HG02623 (cell line): Measurements from ENCODE around the gene PCYT1A.
"Not testable (repeated sequence)": the region's sequence is repeated elsewhere in the genome, so short reads cannot be mapped to it uniquely, and the experiment has no call there.

Experiments
- ATAC-seq: cut with Tn5 transposase; IDR thresholded peaks from one replicate; pipeline ENCODE4 v1.9.1; 2021; ENCODE audit warnings: moderate library complexity; ENCODE audit not compliant: unreplicated experiment

PCYT1A gene

DNA sequence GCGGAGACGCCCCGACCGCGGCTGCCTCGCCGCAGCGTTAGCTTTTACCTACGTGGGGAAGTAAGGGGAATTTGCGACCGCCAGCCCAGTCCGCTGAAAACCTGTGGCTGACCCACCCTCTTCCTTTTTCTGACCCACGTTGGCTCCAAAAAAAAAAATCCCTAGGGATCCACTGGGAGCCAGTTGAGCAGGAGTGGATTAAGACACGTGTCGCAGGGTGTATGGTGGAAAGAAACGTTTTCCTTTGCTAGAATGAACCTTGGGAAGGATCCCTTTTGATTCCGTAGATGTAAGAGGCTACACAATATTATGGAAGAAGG, 575 bp upstream of the PCYT1A start:
- ATAC-seq = peak; percentile 2

DNA sequence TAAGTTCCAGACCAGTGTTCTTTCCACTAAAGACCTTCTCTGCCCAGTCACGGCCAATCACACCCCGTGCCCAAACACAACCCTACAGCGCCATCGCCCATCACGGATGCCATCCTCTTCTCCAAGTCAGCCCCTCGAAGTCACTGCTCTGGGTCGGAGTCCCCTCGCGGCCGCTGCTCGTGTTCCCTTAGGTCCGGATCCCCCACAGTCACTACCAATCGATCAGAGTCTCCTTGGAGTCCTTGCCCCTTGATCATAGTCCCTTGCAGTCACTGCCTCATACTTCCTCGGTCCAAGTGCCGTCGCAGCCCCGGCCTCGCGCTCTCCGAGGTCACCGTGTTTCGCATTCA, 461 bp downstream of the PCYT1A start:
- ATAC-seq = no peak

DNA sequence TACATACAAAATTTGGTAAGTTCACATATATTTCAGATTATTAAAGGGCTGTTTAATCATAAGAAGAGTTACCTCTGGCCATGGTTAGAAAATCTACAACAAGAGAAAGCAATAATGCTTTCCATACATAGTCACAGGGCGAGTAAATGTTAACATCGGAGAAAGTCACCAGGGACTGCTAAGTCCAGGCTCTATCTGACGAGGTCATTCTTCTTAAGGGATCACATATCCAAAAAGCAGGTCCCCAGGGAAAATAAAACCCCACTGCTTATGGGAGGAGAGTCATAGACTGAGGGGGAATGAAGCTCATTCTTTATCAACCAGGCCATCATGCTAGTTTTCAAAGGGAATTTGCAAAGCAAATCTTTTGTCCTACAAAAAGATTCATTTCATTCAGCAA, 3.1 kb downstream of the PCYT1A start:
- no peak for ATAC-seq

DNA sequence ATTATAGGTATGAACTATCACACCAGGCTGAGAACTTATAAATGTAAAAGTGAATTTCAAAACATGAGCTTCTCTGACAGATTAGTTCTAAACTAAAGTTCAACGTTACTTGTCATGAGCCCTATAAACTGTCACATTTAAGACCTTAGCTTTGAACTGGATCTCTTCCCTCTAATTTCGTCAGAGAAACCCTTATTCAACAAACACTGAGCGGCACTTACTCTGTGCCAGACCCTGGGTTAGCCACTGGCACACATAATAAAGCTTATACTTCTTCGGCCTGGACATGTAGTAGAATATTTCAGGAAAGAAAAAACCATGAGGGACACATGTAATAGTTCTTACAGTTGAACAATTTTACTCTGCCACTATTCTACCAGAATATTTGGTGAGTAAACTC, 5.6 kb downstream of the PCYT1A start:
- no peak for ATAC-seq

DNA sequence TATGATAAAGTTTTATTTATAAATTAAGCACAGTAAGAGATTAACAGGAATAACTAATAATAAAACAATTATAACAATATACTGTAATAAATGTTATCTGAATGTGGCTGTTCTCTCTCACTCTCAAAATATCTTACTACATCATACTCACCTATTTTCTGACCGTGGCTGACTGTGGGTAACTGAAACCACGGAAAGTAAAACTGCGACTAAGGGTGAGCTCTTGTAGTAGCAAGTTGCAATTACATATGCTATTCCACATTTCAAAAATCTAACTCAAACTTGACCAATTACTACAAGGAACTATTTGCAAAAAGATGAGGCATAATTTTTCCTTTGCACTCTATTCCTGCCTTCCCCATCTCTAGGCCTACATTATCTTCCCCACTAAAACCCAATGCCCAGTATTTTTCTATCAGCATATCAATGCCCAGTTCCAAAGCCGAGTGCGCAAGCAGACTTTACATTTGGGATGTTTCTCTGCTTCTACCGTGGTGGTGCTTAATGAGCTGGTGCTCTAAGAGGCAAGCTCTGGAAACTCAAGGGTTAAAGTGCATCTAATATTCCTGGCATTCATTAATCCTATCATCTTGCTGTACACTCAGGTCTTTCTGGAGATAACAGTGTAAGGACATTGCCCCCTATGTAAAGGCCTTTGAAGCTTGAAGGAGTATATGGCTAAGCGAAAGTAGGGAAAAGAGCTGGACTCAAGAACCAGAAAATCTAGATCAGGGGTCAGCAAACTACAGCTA, 6.7 kb downstream of the PCYT1A start:
- ATAC-seq = peak; percentile 68

DNA sequence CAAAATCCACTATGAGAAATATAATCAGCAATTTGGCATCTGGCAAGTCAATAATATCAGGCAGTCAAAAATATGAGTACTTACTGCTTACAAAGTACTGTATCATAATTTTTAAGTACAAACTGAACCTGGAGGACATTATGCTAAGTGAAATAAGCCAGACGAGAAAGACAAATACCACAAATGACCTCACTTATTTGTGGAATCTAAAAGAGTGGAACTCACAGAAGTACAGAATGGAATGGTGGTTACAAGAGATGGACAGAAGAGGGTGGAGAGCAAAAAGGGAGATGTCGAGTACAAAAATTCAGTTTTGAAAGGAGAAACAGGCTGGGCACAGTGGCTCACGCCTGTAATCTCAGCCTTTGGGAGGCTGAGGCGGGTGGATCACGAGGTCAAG, 12.4 kb downstream of the PCYT1A start:
- no peak for ATAC-seq

DNA sequence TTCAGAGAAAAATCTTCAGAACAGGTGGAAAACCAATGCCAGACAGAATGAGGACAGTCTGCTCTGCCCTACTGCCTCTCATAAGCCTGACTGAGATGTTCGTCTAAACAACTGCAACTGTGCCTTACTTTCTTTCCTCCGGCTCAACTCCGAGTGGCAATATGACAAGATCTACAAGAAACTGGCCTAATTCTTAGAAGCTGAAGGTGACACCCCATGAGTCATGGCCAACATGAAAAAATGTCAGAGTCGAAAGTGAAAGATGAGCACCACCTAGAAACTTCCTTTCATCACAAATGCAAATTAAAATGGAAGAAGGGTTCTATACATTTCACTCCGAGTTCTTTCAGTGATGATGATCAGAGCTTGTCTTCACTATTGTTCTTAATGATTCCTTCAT, 12.9 kb downstream of the PCYT1A start:
- ATAC-seq = peak; percentile 75

DNA sequence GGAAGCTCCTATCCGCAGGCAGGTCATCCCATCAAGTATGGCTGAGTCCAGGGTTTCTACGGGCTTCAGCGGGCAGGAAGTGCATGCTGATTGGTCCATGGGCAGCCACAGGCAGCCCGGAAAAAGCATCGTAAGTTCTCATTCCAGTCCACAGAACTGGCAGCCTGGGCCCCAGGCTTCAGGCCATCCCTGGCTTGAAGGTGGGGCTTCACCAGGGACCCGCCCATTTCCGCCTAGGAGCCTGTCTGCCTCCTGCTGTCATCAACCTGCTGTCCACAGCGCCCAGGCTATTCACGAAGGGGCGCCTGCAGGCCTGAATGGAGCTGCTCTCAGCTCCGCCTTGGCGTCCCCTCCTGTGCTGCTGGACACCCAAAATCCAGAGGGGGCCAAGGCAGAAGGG, 13.9 kb downstream of the PCYT1A start:
- ATAC-seq = no peak

DNA sequence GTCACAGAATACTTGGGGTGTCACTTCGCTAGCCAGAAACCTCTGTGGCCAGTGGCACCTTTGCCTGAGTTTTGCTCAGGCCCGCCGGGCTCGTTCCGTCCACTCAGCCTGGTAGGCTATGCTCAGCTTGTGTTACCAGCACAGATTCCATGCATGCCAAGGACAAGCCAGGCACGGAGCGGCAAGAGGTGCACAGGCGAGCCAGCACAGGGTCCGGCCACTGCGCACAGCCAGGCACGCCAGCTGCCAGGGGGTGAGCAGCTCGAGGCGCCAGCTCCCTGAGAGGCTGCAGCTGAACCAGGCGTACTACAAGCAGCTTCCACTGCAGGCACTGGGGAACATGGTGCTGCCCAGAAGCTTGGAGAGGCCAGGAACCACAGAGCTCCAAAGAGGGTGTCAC, 14.7 kb downstream of the PCYT1A start:
- no peak for ATAC-seq

DNA sequence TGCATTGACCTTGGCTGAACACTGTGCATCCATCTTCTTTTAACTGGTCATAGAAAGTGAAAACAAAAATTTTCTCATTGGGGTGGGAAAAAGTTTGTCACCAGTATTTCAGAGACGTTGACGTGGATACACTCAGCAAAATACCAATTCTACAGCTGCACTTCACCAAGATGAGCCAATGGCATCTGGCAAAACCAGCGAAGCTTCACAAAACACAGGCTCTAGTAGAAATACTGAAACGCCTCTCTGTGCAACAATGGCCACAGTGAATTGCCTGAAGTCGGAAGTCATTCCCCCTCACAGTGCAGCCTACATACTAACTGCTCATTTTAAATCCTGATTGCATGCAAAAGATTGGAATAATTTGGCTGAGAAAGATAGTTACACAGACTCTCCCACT, 17.0 kb downstream of the PCYT1A start:
- ATAC-seq = no peak

DNA sequence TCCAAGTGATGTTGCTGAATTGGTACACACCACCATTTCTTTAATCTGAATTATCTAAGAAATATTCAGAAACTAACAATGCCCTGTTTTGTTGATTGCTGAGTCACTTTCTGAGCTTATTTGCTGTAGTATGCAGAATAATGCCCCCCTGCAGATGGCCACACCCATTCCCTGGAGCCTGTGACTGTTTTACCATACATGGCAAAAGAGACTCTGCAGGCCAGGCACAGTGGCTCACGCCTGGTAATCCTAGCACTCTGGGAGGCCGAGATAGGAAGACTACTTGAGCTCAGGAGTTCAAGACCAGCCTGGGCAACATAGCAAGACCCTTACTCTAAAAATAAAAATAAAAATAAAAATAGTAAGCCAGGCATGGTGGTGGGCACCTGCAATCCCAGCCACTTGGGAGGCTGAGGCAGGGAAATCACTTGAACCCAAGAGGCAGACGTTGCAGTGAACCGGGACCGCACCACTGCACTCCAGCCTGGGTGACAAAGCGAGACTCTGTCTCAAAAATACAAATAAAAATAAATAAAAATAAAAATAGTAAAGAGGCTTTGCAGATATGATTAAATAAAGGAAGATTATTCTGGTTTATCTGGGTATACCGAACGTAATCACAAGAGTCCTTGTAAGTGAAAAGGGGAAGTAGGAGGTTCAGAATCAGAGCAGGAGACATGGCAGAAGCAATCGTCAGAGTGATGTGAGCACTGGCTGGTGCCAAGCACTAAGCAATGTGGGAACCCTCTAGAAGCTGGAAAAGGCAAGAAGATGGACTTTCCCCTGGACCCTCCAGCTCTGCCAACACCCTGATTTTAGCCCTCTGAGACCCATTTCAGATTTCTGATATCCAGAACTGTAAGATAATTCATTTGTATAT, 19.0 kb downstream of the PCYT1A start:
- ATAC-seq = no peak

DNA sequence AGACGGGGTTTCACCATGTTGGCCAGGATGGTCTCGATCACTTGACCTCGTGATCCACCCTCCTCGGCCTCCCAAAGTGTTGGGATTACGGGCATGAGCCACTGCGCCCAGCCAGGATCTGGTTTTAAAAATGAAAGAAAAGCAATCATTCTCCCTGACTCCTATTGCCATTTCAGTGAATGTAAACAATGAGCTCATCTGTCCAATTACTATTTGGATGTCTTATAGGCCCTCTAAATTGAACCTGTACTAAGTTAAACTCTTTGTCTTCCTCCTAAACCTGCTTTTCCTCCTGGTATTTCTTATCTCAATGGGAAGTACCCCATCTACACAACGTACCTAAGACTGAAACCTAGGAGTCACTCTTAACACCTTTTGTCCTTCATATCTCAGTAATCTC, 23.7 kb downstream of the PCYT1A start:
- no peak for ATAC-seq

DNA sequence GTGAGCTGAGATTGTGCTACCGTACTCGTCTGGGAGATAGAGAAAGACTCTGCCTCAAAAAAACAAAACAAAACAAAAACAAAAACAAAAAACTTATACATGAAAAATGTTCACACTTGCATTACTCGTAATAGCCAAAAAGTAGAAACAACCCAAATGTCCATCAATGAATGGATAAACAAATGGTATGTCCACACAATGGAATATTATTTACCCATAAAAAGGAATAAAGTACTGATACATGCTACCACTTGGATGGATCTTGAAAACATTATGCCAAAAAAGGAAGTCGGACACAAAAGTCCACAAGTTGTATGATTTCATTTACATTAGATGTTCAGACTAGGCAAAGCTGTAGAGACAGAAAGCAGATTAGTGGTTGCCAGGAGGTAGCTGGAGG, 26.7 kb downstream of the PCYT1A start:
- ATAC-seq = no peak

DNA sequence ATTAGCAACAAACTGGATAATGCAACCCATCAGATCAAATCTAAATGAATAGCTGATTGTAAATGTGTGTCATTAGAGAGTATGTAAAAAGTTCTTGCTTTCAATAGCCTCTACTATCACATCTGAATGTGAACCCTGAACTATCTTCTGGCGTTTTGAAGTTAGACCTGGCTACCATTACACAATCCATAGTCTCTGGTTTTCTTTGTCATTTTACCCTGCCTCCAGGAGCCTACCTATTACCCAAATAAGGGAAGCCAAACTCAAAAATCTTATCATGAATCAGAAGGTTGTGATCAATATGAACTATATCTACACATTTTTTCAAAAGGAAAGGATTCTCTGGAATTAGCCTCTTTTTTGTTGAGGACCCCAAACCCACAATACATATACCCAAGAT, 31.8 kb downstream of the PCYT1A start:
- no peak for ATAC-seq

DNA sequence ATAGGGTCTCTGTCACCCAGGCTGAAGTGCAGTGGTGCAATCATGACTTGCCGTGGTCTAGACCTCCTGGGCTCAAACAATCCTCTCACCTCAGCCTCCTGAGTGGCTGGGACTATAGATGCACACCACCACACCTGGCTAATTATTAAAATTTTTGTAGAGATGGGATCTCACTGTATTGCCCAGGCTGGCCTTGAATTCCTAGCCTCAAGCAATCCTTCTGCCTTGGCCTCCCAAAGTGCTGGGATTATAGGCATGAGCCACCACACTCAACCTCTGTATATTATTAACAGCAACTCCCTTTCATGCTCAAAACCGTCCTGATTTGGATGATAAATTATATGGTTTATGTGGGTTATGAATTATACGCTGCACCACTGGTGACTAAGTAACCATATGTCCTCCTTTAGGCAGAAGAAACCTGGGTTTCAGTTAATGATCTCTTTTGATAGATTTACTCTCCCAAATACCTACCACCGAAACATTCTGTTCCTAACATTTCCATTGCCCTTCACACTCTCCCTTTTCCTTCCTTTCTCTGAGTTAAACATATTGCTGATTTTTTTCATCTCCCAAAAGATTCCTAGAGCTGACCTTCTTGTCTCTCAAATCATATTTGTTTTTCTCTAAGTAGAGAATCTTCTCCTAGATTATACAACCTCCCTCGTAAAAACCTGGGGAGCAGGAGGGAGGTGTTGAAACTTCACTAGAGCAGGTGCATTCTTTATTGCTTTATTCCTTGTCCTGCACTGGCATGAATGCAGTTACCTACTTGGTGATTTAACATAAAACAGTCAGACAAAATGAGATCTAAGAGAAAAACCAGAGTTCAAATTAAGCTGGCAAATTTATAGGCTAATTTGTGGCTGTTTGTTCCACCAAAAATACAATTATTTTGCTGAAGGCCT, 32.9 kb downstream of the PCYT1A start:
- ATAC-seq = no peak

DNA sequence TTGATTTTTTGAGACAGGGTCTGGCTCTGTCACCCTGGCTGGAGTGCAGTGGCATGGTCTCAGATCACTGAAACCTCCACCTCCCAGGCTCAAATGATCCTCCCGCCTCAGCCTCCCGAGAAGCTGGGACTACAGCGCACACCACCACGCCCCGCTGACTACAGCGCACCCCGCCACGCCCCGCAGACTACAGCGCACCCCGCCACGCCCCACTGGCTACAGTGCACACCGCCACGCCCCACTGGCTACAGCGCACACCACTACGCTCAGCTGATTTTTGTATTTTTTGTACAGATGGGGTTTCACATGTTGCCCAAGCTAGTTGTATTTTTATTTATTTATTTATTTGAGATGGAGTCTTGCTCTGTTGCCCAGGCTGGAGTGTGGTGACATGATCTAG, 35.6 kb downstream of the PCYT1A start:
- no peak for ATAC-seq

DNA sequence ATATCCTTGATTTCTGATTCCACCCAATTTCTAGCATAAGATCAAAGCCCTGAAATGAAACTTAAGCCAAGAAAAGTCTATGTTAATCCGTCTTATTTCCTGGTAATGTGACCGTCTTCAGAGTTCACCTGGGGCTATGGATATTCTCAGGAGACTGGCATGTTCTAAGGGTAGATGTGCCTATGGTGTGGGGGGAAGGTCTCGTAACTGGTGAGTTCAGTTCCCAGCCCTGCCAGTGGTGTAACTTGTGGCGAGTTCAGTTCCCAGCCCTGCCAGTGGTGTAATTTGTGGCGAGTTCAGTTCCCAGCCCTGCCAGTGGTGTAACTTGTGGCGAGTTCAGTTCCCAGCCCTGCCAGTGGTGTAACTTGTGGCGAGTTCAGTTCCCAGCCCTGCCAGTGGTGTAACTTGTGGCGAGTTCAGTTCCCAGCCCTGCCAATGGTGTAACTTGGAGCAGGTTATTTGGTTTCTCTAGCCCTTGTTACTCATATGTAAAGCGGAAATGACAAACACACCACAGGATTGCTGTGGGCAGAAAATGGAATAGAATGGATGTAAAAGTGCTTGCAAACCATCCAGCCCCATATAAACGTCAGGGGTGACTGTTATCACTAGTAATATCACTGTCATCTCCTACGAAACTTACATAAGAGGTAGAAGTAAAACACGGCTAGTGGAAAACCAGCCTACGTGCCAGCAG, 40.8 kb downstream of the PCYT1A start:
- ATAC-seq = no peak

DNA sequence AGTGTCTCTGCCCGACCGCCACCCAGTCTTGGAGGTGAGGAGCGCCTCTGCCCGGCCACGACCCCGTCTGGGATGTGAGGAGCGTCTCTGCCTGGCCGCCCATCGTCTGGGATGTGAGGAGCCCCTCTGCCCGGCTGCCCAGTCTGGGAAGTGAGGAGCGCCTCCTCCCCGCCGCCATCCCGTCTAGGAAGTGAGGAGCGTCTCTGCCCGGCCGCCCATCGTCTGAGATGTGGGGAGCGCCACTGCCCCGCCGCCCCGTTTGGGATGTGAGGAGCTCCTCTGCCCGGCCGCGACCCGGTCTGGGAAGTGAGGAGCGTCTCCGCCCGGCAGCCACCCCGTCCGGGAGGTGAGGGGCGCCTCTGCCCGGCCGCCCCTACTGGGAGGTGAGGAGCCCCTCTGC, 43.4 kb downstream of the PCYT1A start:
- ATAC-seq = not testable (repeated sequence)

DNA sequence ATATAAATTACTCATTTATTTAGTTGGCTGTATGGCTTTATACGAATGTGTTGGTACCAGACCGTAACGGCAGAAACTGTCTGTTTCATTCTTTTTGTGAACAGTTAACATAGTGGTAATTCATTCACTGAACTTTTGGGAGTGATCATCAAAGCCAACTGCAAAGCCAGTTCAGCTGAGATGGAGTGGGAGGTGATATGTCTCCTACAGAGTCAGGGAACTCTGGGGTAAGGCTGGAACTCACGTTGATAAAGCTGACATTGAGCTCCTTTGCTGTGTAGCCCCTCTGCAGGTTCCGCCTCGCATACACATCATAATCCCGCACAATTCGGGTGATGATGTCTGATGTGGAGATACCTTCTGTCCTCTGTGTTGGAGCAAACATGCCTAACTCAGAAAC, 45.8 kb downstream of the PCYT1A start:
- no peak for ATAC-seq

DNA sequence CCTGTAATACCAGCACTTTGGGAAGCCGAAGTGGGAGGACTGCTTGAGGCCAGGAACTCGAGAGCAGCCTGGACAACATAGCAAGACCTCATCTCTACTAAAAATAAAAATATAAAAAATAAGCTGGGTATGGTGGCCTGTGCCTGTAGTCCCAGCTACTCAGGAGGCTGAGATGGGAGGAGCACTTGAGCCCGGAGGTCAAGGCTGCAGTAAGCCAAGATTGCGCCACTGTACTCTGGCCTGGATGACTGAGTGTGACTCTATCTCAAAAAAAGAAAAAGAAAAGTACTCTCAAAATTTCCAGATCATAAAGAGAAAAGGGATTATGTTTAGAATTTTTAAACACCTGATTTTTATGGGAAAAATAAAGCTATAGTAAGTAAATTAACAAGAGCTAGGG, 47.1 kb downstream of the PCYT1A start:
- ATAC-seq = no peak
